Stimulated activated CD4-positive, alpha-beta T cell treated with anti-CD3 and anti-CD28 coated beads, TNF-alpha, amount 100 ng/mL, for 24 hours (primary cell): ENCODE data around the gene ARIH1.

Source experiments
- DNase-seq, 3 experiments: peaks; one replicate each; pipeline ENCODE4 v3.0.0-alpha.2; 2020; ENCODE audit warnings: low read depth in 3 of 3

The ARIH1 gene

DNA sequence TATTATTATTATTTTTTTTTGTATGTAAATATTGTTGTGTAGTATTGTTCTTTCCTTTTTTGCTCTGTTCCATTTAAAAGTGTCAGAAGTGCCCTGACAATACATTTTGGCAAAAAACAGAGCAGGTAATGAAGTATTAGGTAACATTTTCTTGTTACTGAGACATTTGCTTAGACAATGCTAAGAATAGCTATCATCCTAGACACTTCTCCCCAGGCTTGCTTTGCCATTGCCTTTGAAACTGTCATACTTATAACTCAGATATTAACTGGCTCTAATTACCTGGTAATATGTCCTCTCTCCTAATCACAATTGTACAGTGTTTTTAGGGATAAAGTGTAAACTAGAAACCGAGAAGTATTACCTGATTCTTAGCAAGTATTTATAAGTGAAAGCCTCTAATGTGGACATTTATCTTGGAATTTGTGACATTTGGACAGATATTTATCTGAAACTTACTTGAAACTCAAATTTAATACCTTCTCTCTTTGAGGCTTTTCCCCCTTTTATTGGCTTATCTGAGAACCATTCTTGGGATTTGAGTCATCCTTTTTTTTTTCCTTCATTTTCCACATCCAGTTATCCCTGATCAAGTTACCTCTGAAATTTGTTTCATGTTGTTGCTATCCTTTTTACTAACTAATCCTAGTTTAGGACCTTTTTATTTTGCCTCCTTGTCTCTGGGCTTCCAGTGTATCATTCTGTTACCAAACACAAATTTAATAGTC, 13.1 kb downstream of the ARIH1 start:
- no peak for DNase-seq

DNA sequence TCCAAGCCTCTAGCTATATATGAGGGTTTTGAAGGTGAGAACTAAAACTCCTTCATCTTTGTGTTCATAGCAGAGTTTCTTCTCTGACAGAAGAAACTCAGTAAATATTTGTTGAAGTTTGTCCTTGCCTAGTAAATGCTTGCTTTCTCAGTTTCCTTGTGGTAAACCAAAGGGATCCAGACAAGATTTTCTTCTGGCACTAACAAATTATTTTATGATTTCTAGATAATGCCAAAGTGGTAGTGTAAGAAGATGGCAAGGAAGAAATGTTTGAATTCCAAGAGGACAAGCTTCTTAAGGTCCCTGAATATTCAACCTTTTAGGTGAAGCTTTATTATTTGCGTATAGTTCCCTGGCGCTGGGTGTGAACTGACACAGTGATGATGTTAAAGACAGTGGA, 14.4 kb downstream of the ARIH1 start:
- DNase-seq: no peak

DNA sequence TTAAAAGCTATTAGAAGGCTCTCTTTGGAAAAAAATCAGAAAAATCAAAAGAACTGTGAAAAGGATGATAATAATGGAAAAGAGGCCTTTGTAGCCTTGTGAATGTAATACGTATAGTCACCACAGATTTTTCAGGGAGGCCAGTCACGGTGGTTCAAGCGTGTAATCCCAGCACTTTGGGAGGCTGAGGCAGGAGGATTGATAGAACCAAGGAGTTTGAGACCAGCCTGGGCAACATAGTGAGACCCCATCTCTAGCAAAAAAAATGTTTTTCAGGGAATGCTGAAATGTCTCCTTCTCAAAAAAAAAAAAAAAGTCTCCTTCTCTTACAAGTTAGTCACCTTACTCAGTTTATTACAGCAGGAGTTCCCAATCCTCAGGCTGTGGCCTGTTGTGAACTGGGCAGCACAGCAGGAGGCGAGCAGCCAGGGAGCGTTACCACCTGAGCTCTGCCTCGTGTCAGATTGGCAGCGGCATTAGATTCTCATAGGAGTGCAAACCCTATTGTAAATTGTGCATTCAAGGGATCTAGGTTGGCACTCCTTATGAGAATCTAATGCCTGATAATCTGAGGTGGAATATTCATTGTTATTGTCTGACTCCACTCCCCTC, 15.9 kb downstream of the ARIH1 start:
- DNase-seq: no peak

DNA sequence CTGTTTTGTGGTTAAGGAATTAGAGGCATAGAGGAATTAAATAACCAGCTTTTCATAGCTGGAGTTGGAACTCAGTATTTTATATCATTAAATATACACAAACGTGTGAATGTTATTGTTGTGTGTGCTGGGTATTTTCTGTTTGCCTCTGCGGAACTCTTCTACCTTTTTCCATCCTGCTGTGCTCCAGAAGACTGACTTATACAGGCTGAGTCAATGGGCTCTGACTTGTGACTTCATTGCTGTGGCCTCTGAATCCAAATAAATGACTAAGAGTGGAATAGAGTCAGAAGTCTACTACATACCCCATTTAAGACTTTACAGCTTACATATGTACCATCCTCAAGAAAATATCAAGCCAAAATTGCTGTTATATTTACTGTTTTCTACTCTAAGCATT, 17.6 kb downstream of the ARIH1 start:
- DNase-seq: no peak

DNA sequence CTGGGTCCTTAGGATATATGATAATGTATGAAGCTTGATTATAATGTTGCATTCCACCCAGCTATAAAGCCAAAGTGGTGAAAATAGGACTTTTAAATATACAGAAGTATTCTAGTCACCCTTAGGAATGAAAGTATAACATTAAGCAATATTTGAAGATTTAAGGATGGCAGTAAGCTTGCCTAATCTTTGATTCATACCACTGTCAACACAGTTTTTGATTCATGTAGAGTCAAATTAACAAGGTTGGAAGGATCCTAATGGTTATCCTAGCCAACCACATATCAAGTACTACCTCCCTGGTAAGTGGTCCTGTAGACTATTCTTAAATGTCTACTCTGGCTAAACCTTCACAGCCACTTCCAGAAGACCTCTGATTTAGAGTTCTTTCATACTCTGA, 18.6 kb downstream of the ARIH1 start:
- DNase-seq: no peak

DNA sequence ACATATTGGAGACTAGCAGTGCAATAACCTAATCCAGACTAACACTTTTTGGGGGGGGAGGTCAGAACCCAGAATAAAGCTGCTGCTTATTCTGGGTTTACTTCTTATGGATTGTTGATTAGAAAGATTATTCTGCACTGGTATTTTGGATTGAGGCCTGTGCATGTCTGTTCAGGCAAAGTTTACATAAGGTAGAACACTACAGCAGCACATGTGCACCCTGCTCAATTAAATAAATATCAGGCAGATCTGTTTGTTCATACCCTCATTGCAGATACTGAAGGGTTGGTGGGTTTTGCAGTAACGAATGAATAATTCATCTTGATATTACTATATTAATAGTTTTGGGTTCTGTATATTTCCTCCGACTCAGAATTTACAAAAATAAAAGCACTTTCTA, 19.1 kb downstream of the ARIH1 start:
- DNase-seq: no peak

DNA sequence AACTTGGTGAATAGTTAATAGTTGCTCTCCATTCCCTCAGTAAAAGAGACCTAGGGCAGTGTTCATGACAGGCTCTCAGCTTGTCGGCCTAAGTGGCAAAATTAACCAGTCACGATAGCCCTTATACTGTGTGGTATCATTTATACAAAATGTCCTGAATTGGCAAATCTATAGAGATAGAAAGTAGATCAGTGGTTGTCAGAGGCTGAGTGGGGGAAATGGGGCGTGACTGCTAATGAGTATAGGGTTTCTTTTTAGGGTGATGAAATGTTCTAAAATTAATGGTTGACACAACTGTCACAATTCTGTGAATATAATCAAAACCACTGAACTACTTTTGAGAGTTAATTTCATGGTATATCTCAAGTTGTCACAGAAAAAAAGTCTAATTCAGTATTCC, 20.9 kb downstream of the ARIH1 start:
- DNase-seq: no peak

DNA sequence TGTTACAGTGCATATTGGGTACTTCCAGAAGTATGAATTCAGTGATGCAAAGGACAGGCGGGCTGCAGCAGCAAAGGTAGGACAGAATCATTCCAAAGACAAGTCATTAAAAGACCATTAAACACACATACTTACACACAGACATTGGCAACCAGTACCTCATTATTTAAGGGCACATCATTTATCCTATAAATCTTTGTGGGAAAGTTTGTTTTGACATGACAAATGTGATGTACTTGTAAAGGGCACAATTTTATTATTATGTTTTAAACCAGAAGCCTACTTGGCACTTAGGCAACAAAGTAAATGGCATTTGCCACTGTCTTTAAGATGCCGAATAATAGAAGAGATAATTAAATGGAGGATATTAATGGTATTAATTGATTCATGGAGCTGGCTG, 22.7 kb downstream of the ARIH1 start:
- DNase-seq: no peak

DNA sequence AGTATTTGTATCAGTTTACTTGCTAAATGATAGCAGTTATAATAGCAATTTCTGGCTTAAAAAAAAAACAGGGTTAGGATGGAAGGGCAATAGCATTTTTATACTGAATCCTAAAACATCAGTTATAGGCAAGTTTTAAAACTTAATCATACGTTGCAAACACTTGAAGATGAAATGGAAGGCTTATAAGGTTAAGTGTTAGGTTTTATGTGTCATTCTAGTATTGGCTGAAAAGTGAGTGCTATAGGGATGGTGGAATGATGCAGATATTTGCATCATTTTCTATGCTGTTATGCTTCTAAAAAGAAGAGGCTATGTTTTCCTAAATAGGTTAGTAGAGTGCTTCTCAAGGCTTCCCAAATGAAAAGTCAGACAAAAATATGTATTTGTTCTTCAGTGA, 23.3 kb downstream of the ARIH1 start:
- no peak for DNase-seq

DNA sequence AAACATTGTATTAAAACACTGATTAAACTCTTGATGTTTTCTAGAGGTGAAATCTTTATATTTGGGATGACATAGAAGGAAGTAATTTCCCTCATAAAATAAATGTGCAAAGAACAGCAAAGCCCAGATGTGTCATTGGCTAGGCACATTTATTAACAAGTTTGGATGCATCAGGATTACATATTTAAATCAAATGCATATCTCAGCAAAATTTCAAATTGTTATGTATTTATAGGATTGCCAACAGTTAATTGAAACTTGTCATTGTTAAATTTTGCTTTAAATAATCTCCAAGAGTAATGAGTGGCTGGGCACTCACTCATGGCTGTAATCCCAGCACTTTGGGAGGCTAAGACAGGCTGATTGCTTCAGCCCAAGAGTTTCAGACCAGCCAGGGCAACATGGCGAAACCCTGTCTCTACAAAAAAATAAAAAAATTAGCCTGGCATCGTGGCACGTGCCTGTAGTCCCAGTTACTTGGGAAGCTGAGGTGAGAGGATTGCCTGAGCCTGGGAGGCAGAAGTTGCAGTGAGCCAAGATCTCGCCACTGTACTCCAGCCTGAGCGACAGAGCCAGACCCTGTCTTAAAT, 28.2 kb downstream of the ARIH1 start:
- no peak for DNase-seq

DNA sequence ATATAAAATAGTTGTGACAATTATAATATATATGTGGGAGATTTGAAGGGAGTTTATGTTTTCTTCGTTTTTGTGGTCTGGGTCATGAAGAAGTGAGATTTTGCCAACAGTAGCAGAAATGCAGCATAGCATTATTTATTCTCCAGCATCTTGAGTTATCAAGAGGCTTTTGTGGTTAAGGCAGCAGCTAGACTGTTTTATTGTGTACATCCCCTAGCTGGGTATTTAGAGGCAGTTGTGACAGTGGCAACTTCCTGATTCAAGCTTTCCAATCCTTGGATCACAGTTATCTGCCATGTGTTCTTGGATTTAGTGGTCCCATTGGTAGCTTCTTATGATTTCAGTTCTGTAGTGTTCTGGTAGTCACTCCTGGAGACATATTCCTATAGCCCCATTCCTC, 29.0 kb downstream of the ARIH1 start:
- no peak for DNase-seq

DNA sequence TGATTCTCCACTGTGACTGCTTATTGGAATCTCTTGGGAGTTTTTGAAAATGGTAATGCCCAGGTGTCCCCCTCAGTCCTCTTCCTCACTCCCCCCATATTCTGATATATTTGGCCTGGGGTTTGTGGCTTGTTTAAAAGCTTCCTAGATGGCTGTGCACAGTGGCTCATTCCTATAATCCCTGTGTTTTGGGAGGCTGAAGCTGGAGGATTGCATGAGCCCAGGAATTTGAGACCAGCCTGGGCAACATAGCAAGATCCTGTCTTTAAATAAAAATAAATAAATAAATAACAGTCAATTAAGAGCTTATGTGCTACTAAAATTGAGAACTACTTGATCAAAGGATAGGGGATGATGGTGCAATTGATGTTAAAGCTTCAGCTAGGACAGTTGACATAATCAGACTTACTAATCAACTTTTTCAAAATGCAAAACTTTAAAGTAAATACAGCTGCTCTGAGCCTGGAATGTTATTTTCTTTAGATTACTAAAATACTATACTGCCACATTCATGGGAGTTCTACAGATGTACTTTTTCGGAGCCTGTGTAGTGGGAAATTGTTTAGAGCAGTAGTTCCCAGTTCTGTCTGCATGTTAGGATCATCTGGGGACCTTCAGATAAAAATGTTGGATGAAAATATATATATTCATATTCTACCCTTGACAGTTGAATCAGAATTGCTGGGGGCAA, 33.4 kb downstream of the ARIH1 start:
- no peak for DNase-seq

DNA sequence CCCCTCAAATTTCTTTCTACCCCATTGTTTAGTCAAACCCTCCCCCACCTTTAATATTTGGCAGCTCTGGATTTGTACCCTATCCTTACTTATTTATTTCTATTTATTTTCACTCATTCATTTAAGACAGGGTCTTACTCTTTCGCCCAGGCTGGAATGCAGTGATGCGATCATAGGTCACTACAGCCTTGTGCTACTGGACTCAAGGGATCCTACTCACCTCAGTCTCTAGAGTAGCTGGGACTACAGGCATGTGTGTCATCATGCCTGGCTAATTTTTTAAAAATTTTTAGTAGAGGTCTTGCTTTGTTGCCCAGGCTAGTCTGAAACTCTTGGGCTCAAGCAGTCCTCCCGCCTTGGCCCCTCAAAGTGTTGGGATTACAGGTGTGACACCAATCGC, 35.4 kb downstream of the ARIH1 start:
- no peak for DNase-seq

DNA sequence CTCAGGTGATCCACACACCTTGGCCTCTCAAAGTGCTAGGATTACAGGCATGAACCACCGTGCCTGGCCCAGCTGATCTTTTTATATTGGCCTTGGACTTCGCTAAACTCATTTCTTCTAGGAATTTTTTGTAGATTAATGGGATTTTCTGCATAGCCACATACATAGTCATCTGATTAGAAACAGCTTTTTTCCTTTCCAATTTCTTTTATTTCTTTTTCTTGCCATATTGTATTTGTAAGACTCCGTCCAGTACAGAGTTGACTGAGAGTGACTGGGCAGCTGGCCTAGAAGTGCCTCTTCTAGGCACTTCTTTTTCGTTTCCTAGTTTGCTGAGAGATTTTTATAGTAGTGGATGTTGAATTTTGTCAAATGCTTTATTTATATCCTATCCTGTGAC, 37.4 kb downstream of the ARIH1 start:
- no peak for DNase-seq

DNA sequence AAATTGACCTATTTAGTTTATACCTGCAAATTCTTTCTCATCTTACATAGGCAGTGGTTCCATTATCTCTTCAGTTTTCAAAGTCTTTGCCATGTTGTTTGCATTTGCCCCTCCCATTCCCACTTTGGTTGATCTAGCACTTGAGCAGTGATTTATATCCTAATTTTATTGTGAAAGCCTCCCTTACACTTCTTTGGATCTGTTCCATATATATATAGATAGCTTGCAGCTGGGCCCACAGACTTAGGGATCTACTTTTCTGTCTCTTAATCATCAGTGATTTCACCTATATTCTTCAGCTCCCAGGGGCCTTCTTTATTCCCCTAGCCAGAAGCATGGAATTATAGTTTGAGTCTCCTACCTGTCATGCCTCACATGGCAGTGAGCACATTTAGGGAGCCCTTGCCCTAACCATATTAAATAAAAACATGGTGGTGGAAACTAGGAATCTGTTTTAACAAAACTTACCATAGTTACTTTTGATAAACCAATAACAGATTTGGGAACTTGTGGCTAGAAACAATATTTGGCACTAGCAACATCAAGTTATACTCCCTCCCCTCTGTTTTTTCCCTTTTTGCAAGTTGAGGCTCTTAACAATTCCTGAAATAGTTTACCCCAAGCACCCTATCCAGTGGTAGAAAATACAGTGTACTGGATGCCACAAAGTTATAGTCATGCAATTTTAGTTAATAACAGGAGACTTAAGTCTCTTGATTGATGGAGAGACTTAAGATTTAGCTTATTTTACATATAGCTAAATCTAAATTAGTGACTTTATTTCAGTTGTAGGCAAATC, 41.7 kb downstream of the ARIH1 start:
- no peak for DNase-seq

DNA sequence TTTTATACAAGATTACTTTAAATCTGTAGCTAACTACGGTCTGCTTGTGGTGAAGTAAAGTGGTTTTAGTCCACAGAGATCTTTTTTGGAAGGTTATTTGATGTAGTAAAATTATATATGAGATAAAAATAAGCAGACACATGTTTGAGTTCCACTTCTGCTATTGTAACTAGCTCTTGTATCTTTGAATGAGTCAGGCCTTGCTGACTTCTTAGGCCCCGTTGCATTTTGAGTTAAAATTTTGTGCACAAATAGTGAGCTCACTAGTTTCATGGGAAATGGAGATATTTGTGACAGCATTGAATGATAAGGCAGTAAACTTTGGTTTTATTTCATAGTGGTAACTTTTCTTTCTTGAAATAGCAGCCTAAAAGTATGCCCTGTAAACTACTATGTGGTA, 42.6 kb downstream of the ARIH1 start:
- DNase-seq: no peak

DNA sequence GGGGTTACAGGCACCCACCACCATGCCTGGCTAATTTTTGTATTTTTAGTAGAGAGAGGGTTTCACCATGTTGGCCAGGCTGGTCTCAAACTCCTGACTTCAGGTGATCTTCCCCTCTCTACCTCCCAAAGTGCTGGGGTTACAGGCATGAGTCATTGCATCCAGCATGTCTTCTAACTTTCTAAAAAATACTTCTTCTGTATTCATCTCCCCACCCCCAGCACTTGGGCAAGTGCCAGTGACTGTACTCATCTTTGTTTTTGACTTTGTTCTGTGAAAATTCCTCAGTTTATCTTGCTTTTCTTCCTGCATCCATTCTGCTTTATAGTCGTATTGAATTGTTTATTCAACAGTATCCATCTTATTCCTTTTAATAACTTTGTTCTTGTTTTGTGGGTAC, 47.6 kb downstream of the ARIH1 start:
- DNase-seq: no peak

DNA sequence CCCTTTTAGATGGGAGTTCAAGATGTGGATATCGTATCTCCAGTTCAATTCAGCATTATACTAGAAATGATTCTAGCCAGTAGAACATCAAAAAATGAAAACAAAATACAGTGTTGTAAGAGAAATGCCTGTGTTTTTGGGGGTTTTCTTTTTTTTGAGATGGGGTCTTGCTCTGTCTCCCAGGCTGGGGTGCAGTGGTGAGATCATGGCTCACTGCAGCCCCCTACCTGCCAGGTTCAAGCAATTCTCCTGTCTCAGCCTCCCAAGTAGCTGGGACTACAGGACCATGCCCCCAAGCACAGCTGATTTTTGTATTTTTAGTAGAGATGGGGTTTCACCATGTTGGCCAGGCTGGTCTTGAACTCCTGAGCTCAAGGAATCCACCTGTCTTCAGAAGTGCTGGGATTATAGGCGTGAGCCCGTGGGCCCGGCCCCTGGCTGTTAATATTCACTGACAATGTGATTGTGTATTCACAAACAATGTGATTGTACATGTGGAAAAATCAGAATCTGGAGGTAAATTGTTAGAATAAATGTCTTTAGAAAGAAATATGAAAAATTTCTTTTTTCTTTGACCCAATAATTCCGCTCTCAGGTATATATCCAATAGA, 59.0 kb downstream of the ARIH1 start:
- no peak for DNase-seq

DNA sequence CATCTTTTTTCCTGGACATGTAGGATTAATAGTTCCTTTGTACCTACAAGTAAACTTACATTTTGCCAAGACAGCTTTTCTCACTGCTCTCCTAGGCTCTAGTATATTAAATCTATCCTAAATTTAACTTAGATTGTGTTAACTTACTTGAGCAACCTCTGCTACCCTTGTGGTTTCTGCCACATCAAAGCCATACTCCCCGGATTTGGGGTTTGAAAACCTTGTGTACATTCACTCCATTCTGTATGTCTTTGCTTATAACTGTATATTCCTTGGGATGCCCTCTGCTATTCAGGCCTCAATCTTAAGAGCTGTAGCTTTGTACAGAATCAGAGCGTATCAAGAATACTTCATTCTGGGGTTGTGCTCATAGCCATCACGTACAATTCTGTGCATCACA, 60.4 kb downstream of the ARIH1 start:
- DNase-seq: no peak

DNA sequence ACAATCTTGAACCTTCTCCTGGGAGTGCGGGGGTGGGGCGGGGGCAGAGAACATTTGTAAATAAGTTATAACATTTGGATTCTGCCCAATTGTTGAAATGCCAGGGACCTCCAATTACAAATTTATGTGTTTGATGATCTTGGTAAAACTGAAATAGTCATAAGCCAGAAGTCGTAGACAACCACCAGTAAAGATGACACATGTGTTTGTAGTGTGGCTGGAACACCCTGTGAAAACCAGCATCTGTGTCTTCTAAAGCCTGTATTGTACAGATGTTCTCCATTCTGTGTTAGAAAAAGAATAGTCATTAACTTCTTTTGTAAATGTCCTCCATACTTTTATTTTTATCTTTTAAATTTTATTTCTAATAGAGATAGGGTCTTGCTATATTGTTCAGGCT, 61.8 kb downstream of the ARIH1 start:
- DNase-seq: no peak

DNA sequence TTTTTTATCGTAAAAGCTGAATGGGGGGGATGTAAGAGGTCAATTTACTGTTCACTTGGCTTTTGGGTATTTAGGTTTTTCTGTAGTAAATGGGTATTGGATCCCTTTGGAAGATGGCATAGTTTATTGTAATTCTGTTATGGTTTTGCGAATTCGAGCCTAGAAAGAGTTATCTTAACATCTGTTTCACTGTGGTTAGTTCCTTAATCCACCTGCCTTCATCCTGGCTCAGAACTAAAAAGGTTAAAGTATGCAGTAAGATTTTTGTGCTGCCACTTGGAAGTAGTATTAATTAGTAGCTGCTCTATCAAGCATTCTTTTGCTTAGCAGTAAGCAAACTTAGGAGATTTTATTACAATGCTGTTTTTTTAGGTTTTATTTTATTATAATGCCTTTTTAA, 62.4 kb downstream of the ARIH1 start:
- DNase-seq: no peak

DNA sequence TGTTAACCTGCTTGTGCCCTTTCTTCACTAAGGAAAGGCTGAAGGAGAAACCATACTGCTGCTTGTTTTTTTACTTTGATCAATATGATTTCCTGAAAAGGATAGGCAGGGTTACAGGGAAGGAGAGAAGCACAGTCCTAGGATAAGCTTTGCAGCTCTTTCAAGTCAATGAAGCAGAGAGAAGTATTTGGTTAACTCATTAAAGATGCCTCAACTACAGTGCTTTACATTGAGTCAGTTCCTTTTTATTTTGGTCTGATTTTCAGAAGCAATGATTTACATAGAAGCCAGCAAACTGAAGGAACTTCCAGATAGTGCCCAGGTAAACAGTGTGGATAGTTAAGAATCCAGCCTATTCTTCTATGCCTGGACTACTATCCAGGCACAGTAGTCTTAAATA, 64.8 kb downstream of the ARIH1 start:
- no peak for DNase-seq
